Measurements from ENCODE around the gene GJC1.

GRCh38 chr17:44766409-44767038 is 63.6 kb downstream of the GJC1 start:
- TF ChIP-seq, protein P1, sequence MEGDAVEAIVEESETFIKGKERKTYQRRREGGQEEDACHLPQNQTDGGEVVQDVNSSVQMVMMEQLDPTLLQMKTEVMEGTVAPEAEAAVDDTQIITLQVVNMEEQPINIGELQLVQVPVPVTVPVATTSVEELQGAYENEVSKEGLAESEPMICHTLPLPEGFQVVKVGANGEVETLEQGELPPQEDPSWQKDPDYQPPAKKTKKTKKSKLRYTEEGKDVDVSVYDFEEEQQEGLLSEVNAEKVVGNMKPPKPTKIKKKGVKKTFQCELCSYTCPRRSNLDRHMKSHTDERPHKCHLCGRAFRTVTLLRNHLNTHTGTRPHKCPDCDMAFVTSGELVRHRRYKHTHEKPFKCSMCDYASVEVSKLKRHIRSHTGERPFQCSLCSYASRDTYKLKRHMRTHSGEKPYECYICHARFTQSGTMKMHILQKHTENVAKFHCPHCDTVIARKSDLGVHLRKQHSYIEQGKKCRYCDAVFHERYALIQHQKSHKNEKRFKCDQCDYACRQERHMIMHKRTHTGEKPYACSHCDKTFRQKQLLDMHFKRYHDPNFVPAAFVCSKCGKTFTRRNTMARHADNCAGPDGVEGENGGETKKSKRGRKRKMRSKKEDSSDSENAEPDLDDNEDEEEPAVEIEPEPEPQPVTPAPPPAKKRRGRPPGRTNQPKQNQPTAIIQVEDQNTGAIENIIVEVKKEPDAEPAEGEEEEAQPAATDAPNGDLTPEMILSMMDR (conservative IDR thresholded peaks at IDR 0.05 in 1 of 2, IDR thresholded peaks at IDR 0.05 in 1 of 2; ENCODE audit: low read depth in 1 of 2, low read length in 2 of 2), result no peak
- no peak for TF ChIP-seq EZH2 (IDR thresholded peaks at IDR 0.05; ENCODE audit: low read length, missing control alignments)
